NCI-H1092 treated with DMSO at 0.1 percent for 48 hours (cell line): ENCODE data around the gene NRXN2.
A peak's percentile ranks its signal among the peaks of the same experiment; 100 is the strongest.
"Not testable (repeated sequence)": the region's sequence is repeated elsewhere in the genome, so short reads cannot be mapped to it uniquely, and the experiment has no call there.

ENCODE experiments used
- DNase-seq: peaks from one replicate; lab custom pipeline; 2025; lab: John Stamatoyannopoulos, UW

NRXN2 gene

DNA sequence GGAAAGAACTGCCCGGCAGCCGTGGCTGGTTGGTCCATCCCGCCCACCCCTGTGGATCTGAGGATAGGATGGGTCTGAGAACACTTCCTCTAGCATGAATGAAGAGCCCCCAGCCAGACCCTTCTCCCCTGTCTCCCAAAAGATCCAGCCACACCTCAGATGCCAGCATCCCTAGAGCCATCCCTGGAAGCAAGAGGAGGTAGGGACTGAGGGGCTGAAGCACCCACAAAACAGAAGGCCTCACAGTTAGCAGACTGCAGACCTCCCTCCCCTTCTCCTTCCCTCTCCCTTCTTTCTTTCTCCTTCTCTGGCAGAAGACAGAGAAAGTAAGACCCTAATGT, 1.7 kb downstream of the NRXN2 start:
- DNase-seq: no peak

DNA sequence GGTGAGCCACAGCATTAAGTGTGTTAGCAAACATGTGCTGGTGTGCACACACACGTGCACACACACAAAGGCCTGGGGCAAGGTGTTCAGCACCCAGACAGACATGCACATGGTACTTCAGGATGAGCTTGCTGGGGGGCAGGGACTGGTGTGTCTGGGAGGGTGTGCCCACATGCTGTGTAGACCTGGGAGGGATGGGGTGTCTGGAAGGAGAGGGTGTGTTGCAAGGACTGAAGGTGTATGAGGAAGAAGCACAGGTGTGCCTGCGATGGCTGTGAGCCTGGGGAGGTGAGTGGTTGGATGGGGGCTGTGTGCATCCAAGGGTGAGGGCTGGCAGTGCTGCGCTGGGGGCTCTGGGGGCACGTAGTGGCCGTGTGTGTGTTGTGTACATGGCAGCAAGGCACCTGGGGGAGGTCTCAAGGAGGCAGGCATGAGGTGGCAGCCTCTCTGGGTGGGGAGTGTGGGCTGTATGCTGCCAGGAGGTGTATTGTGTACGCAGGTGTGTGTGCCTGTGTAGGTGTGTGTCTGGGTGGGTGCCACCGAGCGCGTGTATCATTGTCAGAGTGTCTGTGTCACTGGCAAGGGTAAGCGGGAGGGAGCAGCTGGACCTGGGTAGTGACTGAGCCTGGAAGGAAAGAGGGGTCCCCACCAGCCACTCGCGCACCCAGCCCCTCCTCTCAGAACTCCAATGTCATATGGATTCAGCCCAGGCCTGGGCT, 2.2 kb downstream of the NRXN2 start:
- DNase-seq: no peak

- DNase-seq: no peak
Observed at GRCh38 chr11:64720167-64720566, 2.8 kb downstream of the NRXN2 start.

DNA sequence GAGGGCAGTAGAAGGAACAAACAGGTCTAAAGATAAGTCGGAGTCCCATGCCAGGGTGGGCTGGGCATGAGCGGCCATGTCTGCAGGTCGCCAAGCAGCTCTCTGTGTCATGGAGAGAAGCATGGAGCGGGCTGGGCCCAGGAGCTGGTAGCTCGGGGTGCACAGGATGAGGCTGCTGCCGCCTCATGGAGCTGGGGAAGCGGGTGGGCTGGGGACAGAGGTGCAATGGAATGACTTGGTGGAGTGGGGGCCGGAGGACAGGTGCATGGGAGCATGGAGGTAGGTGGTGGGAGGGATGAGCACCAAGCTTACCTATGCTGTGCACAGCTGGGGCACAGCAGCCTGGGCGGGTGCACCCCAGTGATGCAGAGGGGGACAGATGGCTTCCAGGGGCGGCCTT, 3.6 kb downstream of the NRXN2 start:
- DNase-seq: no peak

GRCh38 chr11:64718780-64719124, 4.2 kb downstream of the NRXN2 start:
- no peak for DNase-seq

DNA sequence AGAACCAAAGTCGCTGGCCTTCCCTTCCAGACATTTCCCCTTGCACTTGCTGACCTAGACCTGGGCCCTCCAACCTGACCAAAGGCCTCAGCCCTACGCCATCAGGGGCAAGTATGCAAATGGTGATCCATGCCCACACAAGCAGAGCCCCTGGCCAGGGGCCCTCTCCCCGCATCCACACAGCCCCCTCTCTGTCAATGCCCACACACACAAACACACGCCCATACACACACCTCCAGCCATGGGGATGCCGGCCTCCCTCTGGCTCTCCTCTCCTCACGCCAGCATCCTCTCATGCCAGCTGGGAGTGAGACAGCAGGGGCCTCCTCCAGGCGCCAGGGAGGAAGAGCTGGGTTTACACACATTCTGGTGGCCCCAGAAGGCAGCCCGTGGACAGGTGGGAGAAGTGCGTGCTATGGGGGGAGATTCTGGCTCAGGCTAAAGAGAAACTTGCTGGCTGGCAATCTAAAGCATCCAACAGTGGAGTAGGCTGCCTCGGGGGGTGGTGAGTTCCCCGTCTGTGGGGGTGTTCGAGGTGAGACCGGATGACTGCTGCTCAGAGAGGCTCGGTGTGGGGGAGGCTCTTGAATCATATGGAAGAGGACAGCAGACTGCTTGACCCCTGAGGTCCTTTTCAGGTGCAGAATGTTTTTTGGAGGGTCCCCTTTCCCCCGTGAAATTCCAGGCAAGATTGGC, 4.8 kb downstream of the NRXN2 start:
- no peak for DNase-seq

DNA sequence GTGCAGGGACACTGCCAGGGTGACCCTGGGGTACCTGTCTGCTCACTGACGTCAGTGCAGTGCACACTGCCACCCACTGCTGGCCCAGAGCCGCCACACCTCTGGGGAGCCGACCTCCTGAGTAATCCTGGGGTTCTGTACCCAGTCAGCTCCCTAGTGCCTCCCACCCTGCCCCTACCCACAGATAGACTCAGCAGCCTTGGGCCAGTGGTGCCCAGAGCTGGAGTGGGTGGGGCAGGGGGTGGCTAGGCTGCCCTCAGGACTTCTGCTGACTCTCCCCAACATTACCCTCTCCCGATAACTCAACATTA, 5.8 kb downstream of the NRXN2 start:
- DNase-seq: no peak

DNA sequence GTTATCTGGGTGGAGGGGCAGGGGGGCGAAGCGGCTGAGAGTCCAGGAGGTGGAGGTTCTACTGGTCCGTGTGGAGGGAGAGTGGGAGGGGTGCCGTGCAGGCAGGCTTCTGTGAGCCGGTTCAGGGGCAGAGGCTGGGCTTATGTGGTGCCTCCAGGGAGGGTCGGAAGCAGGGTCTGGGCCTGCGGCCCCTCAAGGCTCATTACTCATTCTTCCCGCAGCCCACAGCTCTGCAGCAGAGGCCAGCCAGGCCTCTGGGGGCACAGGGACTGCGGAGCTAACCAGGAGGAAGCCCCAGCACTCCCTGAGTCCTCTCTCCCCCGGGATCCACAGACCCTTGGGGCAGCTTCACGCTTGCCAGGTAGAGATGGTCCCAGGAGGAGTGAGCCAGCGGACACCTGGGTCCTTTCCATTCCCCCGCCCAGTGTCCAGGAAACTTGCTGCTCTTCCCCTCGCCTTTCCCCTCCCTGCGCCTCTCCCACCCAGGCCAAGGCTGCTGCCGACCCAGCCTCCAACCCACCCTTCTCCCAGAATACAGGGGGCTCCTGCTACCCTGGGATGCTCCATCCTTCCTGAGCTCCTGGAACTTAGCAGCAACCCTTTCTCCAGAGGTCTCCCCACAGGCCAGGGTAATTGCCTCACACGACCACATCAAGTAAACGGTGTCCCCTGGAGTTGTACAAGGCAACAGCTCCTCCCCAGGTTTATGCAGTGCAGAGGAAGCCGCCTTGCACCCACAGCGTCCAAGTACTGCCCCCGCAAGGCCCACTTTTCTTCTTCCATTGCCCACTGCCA, 6.3 kb downstream of the NRXN2 start:
- DNase-seq: no peak

DNA sequence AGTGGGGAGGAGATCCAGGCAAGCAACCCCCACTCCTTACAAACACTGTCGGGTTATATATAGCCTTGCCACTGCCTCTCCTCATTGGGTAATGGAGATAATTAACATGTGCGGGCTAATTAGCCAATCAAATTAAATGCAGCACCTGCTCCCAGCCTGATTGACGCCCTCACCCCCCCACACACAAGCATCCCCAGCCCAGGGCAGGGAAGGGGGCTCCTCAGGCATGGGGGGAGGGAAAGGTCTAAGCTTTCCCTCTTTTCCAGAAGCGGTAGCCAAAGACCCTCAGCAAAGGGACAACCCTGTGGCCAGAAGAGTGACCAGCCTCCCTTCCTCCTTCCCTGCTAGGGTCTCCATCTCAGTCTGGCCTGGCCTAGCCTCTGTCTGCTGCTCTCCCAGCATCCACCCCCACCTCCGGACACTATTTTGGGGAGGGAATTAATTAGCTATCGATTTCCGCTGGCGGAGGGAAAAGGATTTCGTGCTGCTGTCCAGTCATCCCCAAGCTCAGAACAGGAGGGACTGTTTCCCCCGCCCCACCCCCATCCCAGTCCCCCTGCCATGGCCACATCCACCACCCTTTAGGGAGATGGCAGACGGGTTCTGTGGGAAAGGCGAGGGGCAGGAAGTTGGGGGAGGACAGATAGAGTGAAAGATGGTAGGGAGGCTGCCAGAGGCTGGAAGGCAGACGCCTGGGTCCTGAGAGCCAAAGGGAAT, 7.1 kb downstream of the NRXN2 start:
- no peak for DNase-seq

DNA sequence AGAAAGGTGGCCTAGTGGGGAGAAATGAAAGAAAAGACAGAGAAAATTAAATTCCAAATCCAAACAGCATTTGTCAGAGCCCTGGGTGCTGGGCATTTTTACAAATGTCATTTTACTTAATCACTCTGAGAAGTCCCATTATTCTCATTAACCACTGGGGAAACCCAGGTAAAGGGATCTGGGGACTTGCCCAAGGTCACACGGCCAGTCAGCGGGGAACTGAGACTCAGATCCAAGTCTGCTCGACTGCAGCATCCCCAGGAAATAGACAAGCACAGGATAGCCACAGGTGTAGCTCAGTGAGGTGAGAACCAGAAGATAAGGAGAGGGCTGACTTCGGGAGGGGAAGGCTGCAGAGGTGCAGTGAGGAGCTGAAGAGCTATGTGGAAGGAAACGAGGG, 7.9 kb downstream of the NRXN2 start:
- no peak for DNase-seq

GRCh38 chr11:64714666-64715065, 8.3 kb downstream of the NRXN2 start:
- no peak for DNase-seq

GRCh38 chr11:64713781-64714363, 9.1 kb downstream of the NRXN2 start:
- no peak for DNase-seq

DNA sequence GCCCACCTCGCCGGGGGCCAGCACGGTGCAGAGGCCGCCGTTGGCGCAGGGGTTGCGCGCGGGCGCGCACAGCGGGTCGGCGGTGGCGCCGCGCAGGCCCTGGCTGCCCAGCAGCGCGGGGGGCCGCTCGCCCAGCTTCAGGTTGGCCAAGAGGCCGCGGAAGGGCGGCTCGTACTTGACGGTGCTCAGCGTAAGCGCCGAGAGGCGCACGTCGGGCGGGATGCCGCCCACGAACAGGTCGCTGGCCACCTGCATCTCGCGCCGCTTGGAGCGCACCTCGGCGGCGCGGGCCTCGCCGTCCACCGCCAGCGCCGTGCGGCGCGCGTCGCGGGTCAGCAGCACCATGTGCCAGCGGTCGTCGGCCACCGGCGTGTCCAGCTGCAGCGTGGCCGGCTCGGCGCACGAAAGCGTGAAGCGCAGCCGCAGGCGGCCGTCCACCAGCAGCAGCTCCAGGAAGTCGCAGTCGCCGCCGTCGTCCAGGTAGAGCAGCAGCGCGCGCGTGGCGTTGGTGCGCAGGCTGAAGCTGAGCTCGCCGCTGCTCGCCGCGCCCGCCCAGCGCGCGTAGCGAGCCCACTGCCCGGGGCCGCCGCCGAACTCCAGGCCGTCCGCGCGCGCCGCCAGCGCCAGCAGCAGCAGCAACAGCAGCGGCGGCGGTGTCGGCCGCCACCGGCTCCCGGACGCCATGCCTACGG, 9.8 kb downstream of the NRXN2 start:
- DNase-seq: peak; percentile 16

- DNase-seq: no peak
Observed at GRCh38 chr11:64712430-64713015, 10.5 kb downstream of the NRXN2 start.

- DNase-seq: no peak
Observed at GRCh38 chr11:64711956-64712362, 11.0 kb downstream of the NRXN2 start.

GRCh38 chr11:64711138-64711955, 11.7 kb downstream of the NRXN2 start:
- DNase-seq: no peak

- no peak for DNase-seq
Observed at GRCh38 chr11:64710418-64711137, 12.4 kb downstream of the NRXN2 start.

- DNase-seq: no peak
Observed at GRCh38 chr11:64705501-64705900, 17.5 kb downstream of the NRXN2 start.

DNA sequence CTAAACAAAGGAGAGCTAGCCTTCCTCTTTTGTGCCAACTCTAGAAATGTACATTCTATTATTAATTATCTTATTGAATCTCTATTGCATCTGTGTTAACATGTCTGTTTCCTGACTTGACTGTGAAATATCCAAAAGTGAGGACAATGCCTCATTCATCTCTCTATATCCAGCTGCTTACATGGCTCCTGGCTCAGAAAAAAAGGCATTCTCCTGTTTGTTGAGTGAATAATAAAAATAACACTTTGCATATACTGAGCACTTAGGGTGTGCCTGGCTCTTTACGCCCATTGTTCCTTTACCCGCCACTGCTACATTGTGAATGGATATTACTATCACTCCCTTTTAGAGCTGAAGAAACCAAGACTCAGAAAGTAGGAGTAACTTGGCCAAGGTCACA, 19.9 kb downstream of the NRXN2 start:
- no peak for DNase-seq

DNA sequence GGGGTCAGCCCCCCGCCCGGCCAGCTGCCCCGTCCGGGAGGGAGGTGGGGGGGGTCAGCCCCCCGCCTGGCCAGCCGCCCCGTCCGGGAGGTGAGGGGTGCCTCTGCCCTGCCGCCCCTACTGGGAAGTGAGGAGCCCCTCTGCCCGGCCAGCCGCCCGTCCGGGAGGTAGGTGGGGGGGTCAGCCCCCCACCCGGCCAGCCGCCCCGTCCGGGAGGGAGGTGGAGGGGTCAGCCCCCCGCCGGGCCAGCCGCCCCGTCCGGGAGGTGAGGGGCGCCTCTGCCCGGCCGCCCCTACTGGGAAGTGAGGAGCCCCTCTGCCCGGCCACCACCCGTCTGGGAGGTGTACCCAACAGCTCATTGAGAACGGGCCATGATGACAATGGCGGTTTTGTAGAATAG, 21.0 kb downstream of the NRXN2 start:
- not testable (repeated sequence) for DNase-seq
